ENCODE measurements around the gene KDM4D. TPM values are rescaled to one million over a fixed set of nuclear protein-coding genes. Genes with fewer than 3 reads are reported as not detected.
A peak's percentile ranks its signal among the peaks of the same experiment; 100 is the strongest.

KDM4D gene
- 1 to 10 TPM in 1 of 3 donors, under 1 TPM in 2; 0.33 to 1.2 (median 0.96) TPM for total RNA-seq

DNA sequence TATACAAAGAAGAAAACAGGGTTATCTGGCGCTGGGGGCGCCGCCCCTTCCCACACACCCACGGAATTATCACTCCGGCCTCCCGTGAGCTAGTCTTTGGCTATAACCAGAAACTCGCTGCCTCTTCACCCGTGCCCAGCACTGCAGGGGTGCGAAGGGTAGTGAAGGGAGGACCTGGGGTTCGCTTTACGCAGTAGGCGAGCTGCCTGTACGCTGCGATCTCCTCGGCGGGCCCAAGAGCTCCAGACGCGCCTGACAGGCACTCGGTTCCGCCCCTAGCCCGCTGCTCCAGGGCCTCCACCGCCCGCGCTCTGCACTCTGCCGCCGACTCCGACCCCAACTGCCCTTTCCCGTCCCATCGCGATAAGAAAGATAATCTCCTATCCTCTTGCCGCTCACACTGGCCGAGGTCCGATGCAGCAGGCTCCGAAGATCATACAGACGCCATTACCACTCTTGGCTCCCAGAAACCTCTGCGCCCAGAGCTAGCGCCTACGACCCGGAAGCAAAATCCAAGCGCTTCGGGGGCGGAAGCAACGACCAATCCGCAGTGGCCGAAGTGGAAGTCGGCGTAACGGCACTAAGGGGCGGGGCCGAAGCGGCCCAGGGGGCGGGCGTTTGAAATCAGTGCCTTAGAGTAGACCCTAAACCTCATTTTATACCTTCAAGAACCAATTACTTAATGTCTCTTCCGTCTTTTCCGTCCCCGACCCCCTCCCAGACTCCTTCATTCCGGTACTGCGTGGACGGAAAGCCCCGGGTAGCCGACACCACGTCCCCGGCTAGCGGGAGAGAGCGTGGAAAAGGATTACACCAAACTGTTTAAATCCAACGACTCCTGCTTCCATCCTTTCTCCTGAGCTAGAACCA, at the start of gene KDM4D, which contains the start of gene CWC15:
Gene KDM4D, plus strand, starts transcription at position 611 of the 870 bp plus-strand sequence. CDS start 23,664 bp downstream, outside the sequence.
Gene CWC15, minus strand, starts transcription at position 458 of the 870 bp plus-strand sequence. CDS start 1,371 bp downstream, outside the sequence.
- peaks cover 7% of the 10 kb centered on the region for H3K36me3 ChIP-seq
- peaks cover 0 to 16% of the 10 kb centered on the region in 2 donors for H3K4me1 ChIP-seq
- intact Hi-C loops (cut with DNase I; ENCODE audit: low total_unique reads) = no loop called here
- H3K4me3 ChIP-seq = peak within 1 kb of the TSS; percentile 80 to 91 (median 89)
- H3K9me3 ChIP-seq = no peaks in the 10 kb centered on the region
- peak within 1 kb of the TSS; percentile 87 to 90 for H3K27ac ChIP-seq
- peak; percentile 95 to 96 for DNase-seq (ENCODE audit: low spot score in 2 of 2)
- no peaks in the 10 kb centered on the region for H3K27me3 ChIP-seq
- peak; percentile 78 to 93 (median 85) for TF ChIP-seq POLR2AphosphoS5 (IDR thresholded peaks at IDR 0.05)
- peak; percentile 66 for TF ChIP-seq POLR2A (IDR thresholded peaks at IDR 0.05)
- TF ChIP-seq, protein P1, sequence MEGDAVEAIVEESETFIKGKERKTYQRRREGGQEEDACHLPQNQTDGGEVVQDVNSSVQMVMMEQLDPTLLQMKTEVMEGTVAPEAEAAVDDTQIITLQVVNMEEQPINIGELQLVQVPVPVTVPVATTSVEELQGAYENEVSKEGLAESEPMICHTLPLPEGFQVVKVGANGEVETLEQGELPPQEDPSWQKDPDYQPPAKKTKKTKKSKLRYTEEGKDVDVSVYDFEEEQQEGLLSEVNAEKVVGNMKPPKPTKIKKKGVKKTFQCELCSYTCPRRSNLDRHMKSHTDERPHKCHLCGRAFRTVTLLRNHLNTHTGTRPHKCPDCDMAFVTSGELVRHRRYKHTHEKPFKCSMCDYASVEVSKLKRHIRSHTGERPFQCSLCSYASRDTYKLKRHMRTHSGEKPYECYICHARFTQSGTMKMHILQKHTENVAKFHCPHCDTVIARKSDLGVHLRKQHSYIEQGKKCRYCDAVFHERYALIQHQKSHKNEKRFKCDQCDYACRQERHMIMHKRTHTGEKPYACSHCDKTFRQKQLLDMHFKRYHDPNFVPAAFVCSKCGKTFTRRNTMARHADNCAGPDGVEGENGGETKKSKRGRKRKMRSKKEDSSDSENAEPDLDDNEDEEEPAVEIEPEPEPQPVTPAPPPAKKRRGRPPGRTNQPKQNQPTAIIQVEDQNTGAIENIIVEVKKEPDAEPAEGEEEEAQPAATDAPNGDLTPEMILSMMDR (IDR thresholded peaks at IDR 0.05) = no peak

GRCh38 chr11:94924171-94924572, 49.3 kb upstream of the KDM4D start:
- Histone ChIP-seq H3K27me3 (no peaks in the 10 kb centered on the region), H3K27ac (no peak overlapping the region), H3K4me1 (peaks cover 0 to 4% of the 10 kb centered on the region in 2 donors), H3K36me3 (no peaks in the 10 kb centered on the region), H3K9me3 (no peaks in the 10 kb centered on the region), H3K4me3 (no peak overlapping the region)
- no peak for TF ChIP-seq POLR2AphosphoS5 (IDR thresholded peaks at IDR 0.05)
- TF ChIP-seq POLR2A (IDR thresholded peaks at IDR 0.05) = no peak
- TF ChIP-seq, protein P1 (IDR thresholded peaks at IDR 0.05) = no peak
- no peak for DNase-seq (ENCODE audit: low spot score in 2 of 2)
- intact Hi-C loops (cut with DNase I; ENCODE audit: low total_unique reads) = no loop called here

DNA sequence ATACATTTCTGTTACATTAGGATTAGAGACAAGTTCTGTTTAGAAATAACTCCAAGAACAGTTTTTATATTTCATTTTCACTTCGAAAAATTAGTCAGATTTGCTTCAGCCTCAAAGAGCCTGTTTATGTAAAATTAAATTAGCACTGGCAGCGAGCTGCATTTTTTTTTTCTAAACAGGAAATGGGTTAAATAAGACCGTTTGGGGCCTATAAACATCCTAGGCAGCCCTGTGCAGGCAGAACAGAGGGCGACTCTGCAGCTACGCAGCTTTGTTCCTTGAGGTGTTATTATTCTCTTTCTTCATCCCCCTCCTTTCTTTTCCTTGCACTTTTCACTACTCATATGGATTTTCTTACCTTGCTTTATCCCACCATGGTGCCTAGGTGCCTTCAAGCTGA, 48.9 kb upstream of the KDM4D start:
- Histone ChIP-seq H3K4me1 (peaks cover 0 to 4% of the 10 kb centered on the region in 2 donors), H3K27ac (no peak overlapping the region)
- no peak for DNase-seq (ENCODE audit: low spot score in 2 of 2)

GRCh38 chr11:94925422-94926270, 47.9 kb upstream of the KDM4D start:
- H3K36me3 ChIP-seq = no peaks in the 10 kb centered on the region
- TF ChIP-seq POLR2A (IDR thresholded peaks at IDR 0.05) (no peak), POLR2AphosphoS5 (IDR thresholded peaks at IDR 0.05) (no peak)
- TF ChIP-seq, protein P1 (IDR thresholded peaks at IDR 0.05) = no peak
- no peak for DNase-seq (ENCODE audit: low spot score in 2 of 2)
- no peaks in the 10 kb centered on the region for H3K27me3 ChIP-seq
- no peaks in the 10 kb centered on the region for H3K9me3 ChIP-seq
- H3K4me3 ChIP-seq = no peak overlapping the region
- peaks cover 0 to 4% of the 10 kb centered on the region in 2 donors for H3K4me1 ChIP-seq
- H3K27ac ChIP-seq = peak overlapping the region; percentile 65 to 66
- intact Hi-C loops (cut with DNase I; ENCODE audit: low total_unique reads) = no loop called here

More for the DNA sequence above, 48.9 kb upstream of the KDM4D start:
- intact Hi-C loops (cut with DNase I; ENCODE audit: low total_unique reads) = no loop called here
- TF ChIP-seq POLR2A (IDR thresholded peaks at IDR 0.05) (no peak), POLR2AphosphoS5 (IDR thresholded peaks at IDR 0.05) (no peak)
- TF ChIP-seq, protein P1 (IDR thresholded peaks at IDR 0.05) = no peak
- Histone ChIP-seq H3K9me3 (no peaks in the 10 kb centered on the region), H3K36me3 (no peaks in the 10 kb centered on the region), H3K4me3 (no peak overlapping the region), H3K27me3 (no peaks in the 10 kb centered on the region)
